OCI-LY3 (cell line): ENCODE results near the gene HS6ST1.

ENCODE experiments used
- H2AFZ ChIP-seq: fragments of 200-600, 300-600 bp; shearing (Covaris generic); 2 replicates; pipeline ENCODE4 v1.6.0; 2014; ENCODE audit warnings: antibody characterized with exemption, low read depth, low read length
- H3K27ac ChIP-seq: fragments of 200-600, 300-600 bp; sonication (generic); 2 replicates; pipeline ENCODE4 v1.5.1; 2014; ENCODE audit warnings: mild to moderate bottlenecking, low read length, moderate library complexity, mixed read lengths
- H3K27me3 ChIP-seq: fragments of 200-600, 300-600 bp; sonication (generic); 2 replicates; pipeline ENCODE4 v1.6.1; 2014; ENCODE audit warnings: low read depth, low read length, mixed read lengths
- H3K36me3 ChIP-seq: fragments of 200-600, 300-600 bp; sonication (generic); replicated peaks from 2 replicates; pipeline ENCODE3; 2014; ENCODE audit warnings: low read depth, low read length, mixed read lengths
- H3K4me1 ChIP-seq: fragments of 300-600, 200-600 bp; sonication (generic); 2 replicates; pipeline ENCODE4 v1.6.1; 2014; ENCODE audit warnings: low read length, mixed read lengths
- H3K4me2 ChIP-seq: fragments of 200-600, 300-600 bp; sonication (generic); 2 replicates; pipeline ENCODE4 v1.6.1; 2014; ENCODE audit warnings: low read length, mixed read lengths
- H3K4me3 ChIP-seq: fragments of 300-600, 200-600 bp; sonication (generic); 2 replicates; pipeline ENCODE4 v1.5.1; 2014; ENCODE audit warnings: antibody characterized with exemption, mild to moderate bottlenecking, low read length, moderate library complexity
- H3K79me2 ChIP-seq: fragments of 300-600, 200-600 bp; shearing (Covaris generic); 2 replicates; pipeline ENCODE4 v1.6.1; 2014; ENCODE audit warnings: mild to moderate bottlenecking, low read length, mixed read lengths
- H3K9ac ChIP-seq: fragments of 300-600, 200-600 bp; shearing (Covaris generic); 2 replicates; pipeline ENCODE4 v1.6.0; 2014; ENCODE audit warnings: mild to moderate bottlenecking, low read length, moderate library complexity
- H3K9me3 ChIP-seq: fragments of 200-600, 300-600 bp; shearing (Covaris generic); 2 replicates; pipeline ENCODE4 v1.6.1; 2014; ENCODE audit warnings: low read length, mixed read lengths; ENCODE audit not compliant: insufficient read depth
- H4K20me1 ChIP-seq: fragments of 200-600, 300-600 bp; sonication (generic); 2 replicates; pipeline ENCODE4 v1.6.1; 2016; ENCODE audit warnings: low read length, mixed read lengths; ENCODE audit not compliant: insufficient read depth
- EZH2phosphoT487 ChIP-seq: fragments of 200-600 bp; shearing (Covaris generic); IDR thresholded peaks from 2 replicates; pipeline ENCODE4 v1.6.1; 2018; ENCODE audit warnings: antibody characterized with exemption, mixed run types, low read depth
- TF ChIP-seq, protein P1 (sequence below): fragments of 200-600, 300-600 bp; sonication (generic); IDR thresholded peaks from 2 replicates; pipeline ENCODE4 v1.5.1; 2014; ENCODE audit warnings: antibody characterized with exemption, low read length, low read depth

HS6ST1 gene

DNA sequence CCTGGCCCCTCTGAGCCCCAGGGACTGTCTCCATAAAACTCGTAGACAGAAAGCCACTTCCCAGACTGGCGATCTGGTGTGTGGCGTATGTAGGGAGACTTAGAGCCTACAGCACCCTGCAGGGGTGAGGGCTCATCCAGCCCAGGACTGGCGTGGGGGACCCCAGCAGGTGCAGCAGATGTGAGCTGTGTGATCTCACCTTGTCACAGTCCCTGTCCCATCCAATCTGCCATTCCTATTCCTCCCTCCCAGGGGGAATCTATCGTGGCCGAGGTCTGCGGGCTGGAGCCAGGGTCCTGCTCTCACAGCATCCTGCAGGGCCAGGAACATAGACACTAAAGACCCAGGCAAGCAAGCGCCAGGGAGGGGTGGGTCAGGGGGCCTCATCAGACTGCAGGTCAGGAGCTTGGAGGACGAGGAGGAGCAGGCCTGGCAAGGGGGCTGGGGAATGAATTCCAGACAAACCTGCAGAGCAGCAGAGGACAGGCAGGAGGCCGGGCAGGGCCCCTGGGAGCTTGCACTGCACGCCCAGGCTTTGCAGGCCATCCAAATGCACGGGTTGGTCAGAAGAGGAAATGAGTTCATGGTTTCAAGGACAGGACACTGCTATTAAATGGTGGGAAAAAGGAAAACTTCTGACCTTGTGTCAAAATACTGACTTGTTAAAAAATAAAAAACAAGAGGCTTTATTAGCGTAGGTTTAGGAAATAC, 32.5 kb downstream of the HS6ST1 start:
- Histone ChIP-seq H3K4me3 (no peak overlapping the region), H2AFZ (no peak overlapping the region), H3K27me3 (no peaks in the 10 kb centered on the region), H3K4me1 (peaks cover 4% of the 10 kb centered on the region), H3K36me3 (no peaks in the 10 kb centered on the region), H3K9ac (no peak overlapping the region), H3K4me2 (no peak overlapping the region), H4K20me1 (peaks cover 34% of the 10 kb centered on the region), H3K9me3 (no peaks in the 10 kb centered on the region), H3K79me2 (peaks cover 26% of the 10 kb centered on the region), H3K27ac (no peak overlapping the region)
- no peak for TF ChIP-seq EZH2phosphoT487
- TF ChIP-seq, protein P1, sequence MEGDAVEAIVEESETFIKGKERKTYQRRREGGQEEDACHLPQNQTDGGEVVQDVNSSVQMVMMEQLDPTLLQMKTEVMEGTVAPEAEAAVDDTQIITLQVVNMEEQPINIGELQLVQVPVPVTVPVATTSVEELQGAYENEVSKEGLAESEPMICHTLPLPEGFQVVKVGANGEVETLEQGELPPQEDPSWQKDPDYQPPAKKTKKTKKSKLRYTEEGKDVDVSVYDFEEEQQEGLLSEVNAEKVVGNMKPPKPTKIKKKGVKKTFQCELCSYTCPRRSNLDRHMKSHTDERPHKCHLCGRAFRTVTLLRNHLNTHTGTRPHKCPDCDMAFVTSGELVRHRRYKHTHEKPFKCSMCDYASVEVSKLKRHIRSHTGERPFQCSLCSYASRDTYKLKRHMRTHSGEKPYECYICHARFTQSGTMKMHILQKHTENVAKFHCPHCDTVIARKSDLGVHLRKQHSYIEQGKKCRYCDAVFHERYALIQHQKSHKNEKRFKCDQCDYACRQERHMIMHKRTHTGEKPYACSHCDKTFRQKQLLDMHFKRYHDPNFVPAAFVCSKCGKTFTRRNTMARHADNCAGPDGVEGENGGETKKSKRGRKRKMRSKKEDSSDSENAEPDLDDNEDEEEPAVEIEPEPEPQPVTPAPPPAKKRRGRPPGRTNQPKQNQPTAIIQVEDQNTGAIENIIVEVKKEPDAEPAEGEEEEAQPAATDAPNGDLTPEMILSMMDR = no peak

DNA sequence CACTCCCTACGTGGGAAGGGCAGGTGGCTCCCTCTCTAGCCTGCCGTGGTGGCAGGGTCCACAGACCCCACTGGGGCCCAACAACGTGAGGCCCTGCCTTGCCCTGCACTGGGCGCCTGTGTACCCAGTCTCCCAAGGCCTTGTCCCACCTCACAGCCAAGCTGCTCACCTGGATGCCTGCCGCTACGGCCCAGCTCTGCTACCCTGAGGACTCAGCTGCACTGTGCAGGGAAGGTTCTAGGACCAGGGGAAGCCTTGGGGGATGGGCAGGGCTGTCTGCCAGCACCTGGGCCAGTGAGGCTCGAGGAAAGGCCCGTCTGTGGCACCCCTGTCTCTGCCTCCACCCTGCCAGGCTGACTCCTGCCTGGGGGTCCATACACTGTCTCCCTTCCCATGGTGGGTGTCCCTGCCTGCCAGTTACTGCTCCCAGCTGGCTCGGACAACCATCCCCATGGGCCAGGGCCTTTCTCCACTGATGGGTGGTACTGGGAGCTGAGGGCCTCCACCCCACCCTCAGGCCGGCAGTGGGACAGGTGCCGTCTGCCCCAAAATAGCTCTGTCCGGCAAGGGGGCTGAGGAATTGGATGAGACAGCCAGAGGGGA, 33.2 kb downstream of the HS6ST1 start:
- peaks cover 29% of the 10 kb centered on the region for H4K20me1 ChIP-seq
- no peaks in the 10 kb centered on the region for H3K9me3 ChIP-seq
- no peaks in the 10 kb centered on the region for H3K4me1 ChIP-seq
- no peak overlapping the region for H3K27ac ChIP-seq
- no peak overlapping the region for H3K4me3 ChIP-seq
- TF ChIP-seq EZH2phosphoT487 = no peak
- TF ChIP-seq, protein P1 = no peak
- H3K27me3 ChIP-seq = no peaks in the 10 kb centered on the region
- peaks cover 21% of the 10 kb centered on the region for H3K79me2 ChIP-seq
- H3K4me2 ChIP-seq = no peak overlapping the region
- no peak overlapping the region for H2AFZ ChIP-seq
- H3K36me3 ChIP-seq = no peaks in the 10 kb centered on the region
- H3K9ac ChIP-seq = no peak overlapping the region

DNA sequence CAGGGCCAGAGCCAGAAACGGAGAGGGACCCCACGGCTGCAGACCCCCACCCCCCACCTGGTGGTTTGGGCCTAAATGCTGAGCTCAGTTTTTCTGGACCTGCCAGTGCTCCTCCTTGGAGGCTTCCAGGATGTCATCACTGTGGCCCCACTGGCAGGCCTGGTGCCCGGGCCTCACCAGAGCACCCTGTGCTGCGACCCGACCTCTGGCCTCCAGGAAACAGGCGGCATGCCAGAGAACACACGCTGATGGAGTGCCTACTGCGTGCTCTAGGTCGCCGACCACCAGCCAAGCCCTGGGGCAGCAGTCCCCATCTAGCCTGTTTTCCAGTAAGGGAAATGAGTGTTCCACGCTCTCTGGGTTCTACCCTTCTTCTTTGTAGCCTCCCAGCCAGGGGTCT, 33.8 kb downstream of the HS6ST1 start:
- H4K20me1 ChIP-seq = peaks cover 25% of the 10 kb centered on the region; the same call in 1 of the 2 replicates
- no peaks in the 10 kb centered on the region for H3K4me1 ChIP-seq
- H3K9ac ChIP-seq = no peak overlapping the region
- TF ChIP-seq, protein P1 = no peak
- TF ChIP-seq EZH2phosphoT487 = no peak
- no peak overlapping the region for H3K27ac ChIP-seq
- H3K4me2 ChIP-seq = no peak overlapping the region
- H3K79me2 ChIP-seq = peaks cover 15% of the 10 kb centered on the region
- no peaks in the 10 kb centered on the region for H3K27me3 ChIP-seq
- no peaks in the 10 kb centered on the region for H3K36me3 ChIP-seq
- H2AFZ ChIP-seq = no peak overlapping the region
- H3K4me3 ChIP-seq = no peak overlapping the region
- no peaks in the 10 kb centered on the region for H3K9me3 ChIP-seq

DNA sequence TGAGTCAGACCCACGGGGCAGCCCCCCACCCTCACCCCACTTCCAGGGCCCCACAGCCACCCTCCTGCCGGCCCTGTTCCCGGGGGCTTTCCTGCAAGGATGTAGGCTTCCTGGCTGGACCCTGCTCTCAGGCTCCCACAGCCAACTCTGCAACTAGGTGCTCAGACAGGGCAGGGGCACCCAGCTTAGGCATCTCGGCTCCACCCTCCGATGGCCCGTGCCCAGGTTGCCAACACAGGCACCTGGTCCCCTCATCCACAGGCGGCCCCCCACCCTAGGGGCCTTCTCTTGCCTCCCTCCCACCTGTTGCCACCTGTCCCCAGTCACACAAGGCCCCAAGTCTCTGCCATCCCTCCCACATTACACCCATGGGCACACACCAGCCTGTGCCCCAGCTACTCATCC, 34.6 kb downstream of the HS6ST1 start:
- Histone ChIP-seq H3K4me1 (no peaks in the 10 kb centered on the region), H3K79me2 (peaks cover 8% of the 10 kb centered on the region; the same call in 1 of the 2 replicates), H3K9me3 (no peaks in the 10 kb centered on the region), H3K27ac (no peak overlapping the region), H3K36me3 (no peaks in the 10 kb centered on the region), H3K9ac (no peak overlapping the region), H2AFZ (no peak overlapping the region), H3K27me3 (no peaks in the 10 kb centered on the region), H3K4me2 (no peak overlapping the region), H3K4me3 (no peak overlapping the region), H4K20me1 (peaks cover 23% of the 10 kb centered on the region; the same call in 1 of the 2 replicates)
- TF ChIP-seq, protein P1 = no peak
- TF ChIP-seq EZH2phosphoT487 = no peak
